Posterior cingulate gyrus (tissue), 11 donors: ENCODE measurements around the gene TEX261.

Experiments
- DNase-seq, 10 donors: peaks; one replicate each; pipeline versions ENCODE4 v3.0.0 to v3.0.0-alpha.2; 2020 to 2021; ENCODE audit warnings: mixed read lengths in 3 of 10
- intact Hi-C: fragments of 100-400 bp; cut with DNase I; formaldehyde crosslinking; loops from one replicate; pipeline ENCODE4 v1.15.1; 2023

The TEX261 gene

GRCh38 chr2:70983506-70984227 lies 11.0 kb downstream of the TEX261 start:
- intact Hi-C loops = no loop called here
- DNase-seq = peak in 2 of 10 donors; percentile 2 to 41

GRCh38 chr2:70982971-70983370 lies 11.7 kb downstream of the TEX261 start:
- no peak for DNase-seq
- intact Hi-C loops = no loop called here

- peak in 2 of 10 donors; percentile 69 to 80 for DNase-seq
- intact Hi-C loops = no loop called here
Observed at GRCh38 chr2:70981866-70982810, 12.5 kb downstream of the TEX261 start.

DNA sequence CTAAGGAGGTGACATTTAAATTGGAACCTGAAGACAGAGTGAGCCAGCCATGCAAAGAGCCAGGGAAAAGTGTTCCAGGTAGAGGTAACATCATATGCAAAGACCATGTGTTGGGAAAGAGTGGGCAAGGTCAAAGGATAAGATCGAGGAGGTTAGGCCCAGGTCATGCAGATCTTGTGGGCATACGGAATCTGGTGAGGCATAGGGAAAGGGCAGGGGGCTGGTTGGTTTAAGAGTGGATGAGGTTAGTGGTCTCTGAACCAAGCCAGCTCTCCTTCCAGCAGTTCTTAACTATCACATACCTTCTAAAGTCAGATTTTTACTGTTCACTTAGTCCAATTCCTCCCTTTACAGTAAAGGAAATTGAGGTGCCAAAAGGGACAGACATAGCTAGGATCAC lies 13.3 kb downstream of the TEX261 start:
- intact Hi-C loops = no loop called here
- no peak for DNase-seq

DNA sequence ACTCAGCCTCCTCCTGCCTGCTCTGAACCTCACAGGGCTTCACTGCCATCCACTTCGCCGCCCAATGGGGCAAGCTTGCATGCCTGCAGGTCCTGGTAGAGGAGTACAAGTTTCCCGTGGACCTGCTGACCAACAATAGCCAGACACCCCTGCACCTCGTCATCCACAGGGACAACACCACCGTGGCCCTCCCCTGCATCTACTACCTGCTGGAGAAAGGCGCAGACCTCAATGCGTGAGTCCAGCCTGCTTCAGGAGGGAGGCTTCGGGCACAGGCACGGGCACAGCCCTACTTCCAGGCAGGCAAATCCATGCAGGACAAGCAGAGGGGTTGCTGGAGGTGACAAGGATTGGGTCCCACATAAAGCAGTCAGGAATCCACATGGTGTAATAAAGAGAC lies 15.0 kb downstream of the TEX261 start:
- DNase-seq = peak in 3 of 10 donors; percentile 10 to 80 (median 43)
- intact Hi-C loops = no loop called here

GRCh38 chr2:70979180-70979488 lies 15.5 kb downstream of the TEX261 start:
- intact Hi-C loops = no loop called here
- DNase-seq = peak in 1 of 10 donors; percentile 81

- DNase-seq = peak in 2 of 10 donors; percentile 84
- intact Hi-C loops = no loop called here
Observed at GRCh38 chr2:70978341-70979179, 16.1 kb downstream of the TEX261 start, which contains the start of gene ANKRD53. Gene ANKRD53, plus strand, starts transcription at chr2:70978630. Its CDS starts 16 bp downstream, at chr2:70978646.

DNA sequence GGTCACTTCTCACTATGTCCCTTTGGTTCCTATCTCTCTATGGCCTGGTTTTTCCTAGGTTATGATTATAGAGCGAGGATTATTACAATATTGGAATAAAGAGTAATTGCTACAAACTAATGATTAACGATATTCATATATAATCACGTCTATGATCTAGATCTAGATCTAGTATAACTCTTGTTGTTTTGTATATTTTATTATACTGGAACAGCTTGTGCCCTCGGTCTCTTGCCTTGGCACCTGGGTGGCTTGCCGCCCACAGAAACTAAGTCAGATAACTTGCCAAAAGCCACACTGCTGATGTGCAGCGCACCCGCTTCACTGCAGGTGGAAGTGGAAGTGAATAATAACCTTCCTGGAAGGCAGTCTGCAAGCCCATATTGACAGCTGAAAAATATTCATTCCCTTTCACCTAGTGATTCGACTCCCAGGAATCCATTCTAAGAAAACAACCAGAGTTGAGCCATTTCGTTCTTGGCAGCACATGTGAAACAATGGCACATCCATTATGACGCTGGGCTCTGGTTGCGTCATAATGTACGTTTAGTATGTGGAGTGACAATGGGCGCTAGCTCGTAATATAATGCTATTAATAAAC lies 17.0 kb downstream of the TEX261 start:
- intact Hi-C loops = no loop called here
- DNase-seq = peak in 2 of 10 donors; percentile 27 to 62

- no peak for DNase-seq
- intact Hi-C loops = no loop called here
Observed at GRCh38 chr2:70975237-70975636, 19.4 kb downstream of the TEX261 start.

- DNase-seq = no peak
- intact Hi-C loops = no loop called here
Observed at GRCh38 chr2:70974592-70974991, 20.1 kb downstream of the TEX261 start.

DNA sequence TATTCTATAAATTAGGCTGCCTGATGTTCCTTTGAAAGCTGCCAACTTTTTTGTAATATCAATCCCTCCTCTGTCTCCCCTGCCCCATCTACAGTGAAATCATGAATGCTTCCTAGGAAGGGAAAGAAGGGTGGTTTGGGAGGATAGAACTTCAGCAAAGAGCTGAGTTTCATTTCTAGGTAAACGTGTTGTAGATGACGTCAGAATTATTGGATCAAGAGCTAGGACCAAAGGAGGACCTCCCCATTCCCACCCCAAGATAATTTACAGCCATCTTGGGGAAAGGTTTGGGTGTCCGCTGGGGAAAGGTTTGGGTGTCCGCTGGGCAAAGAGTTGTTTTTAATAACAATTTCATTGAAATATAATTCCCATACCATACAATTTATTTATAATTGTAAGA lies 27.5 kb downstream of the TEX261 start:
- intact Hi-C loops = no loop called here
- no peak for DNase-seq

- intact Hi-C loops = no loop called here
- DNase-seq = peak in 1 of 10 donors; percentile 4
Observed at GRCh38 chr2:70966681-70967080, 28.0 kb downstream of the TEX261 start.

GRCh38 chr2:70965506-70965905 lies 29.2 kb downstream of the TEX261 start:
- peak in 2 of 10 donors; percentile 3 to 50 for DNase-seq

GRCh38 chr2:70964596-70965386 lies 29.9 kb downstream of the TEX261 start:
- peak; percentile 45 to 96 (median 76) for DNase-seq
- intact Hi-C loops = no loop called here

More at GRCh38 chr2:70965506-70965905, 29.2 kb downstream of the TEX261 start:
- intact Hi-C loops = no loop called here

- intact Hi-C loops = no loop called here
- no peak for DNase-seq
Observed at GRCh38 chr2:70964133-70964532, 30.5 kb downstream of the TEX261 start.

- DNase-seq = peak in 3 of 10 donors; percentile 7 to 64 (median 63)
- intact Hi-C loops = no loop called here
Observed at GRCh38 chr2:70962885-70963878, 31.5 kb downstream of the TEX261 start.

GRCh38 chr2:70962211-70962884 lies 32.3 kb downstream of the TEX261 start:
- intact Hi-C loops = no loop called here
- DNase-seq = peak in 3 of 10 donors; percentile 6 to 60 (median 52)

GRCh38 chr2:70961648-70961994 lies 33.1 kb downstream of the TEX261 start:
- no peak for DNase-seq
- intact Hi-C loops = no loop called here
